Lower lobe of right lung (tissue), 2 donors: ENCODE results near the gene GABRB1. TPM values are rescaled to one million over a fixed set of nuclear protein-coding genes. Genes with fewer than 3 reads are reported as not detected.

ENCODE experiments used
- ATAC-seq, 2 donors: fragments of 200-7000 bp; cut with Tn5 transposase; one replicate each; pipeline ENCODE4 v1.9.1; 2020 to 2022; ENCODE audit warnings: mild to moderate bottlenecking in 2 of 2, moderate library complexity in 2 of 2
- DNase-seq: peaks from one replicate; pipeline ENCODE4 v3.0.0-alpha.2; 2020
- H3K27ac ChIP-seq: fragments of 200-600 bp; one replicate; pipeline ENCODE4 v1.8.0; 2022
- H3K27me3 ChIP-seq: fragments of 200-600 bp; one replicate; pipeline ENCODE4 v1.8.0; 2022; ENCODE audit warnings: low read depth
- H3K36me3 ChIP-seq: fragments of 200-600 bp; one replicate; pipeline ENCODE4 v1.8.0; 2022; ENCODE audit warnings: mild to moderate bottlenecking
- H3K4me1 ChIP-seq: fragments of 200-600 bp; one replicate; pipeline ENCODE4 v1.8.0; 2022
- H3K4me3 ChIP-seq: fragments of 200-600 bp; one replicate; pipeline ENCODE4 v1.8.0; 2022; ENCODE audit warnings: mild to moderate bottlenecking
- H3K9me3 ChIP-seq: fragments of 200-600 bp; one replicate; pipeline ENCODE4 v1.8.0; 2022
- CTCF ChIP-seq: fragments of 200-600 bp; IDR thresholded peaks from one replicate; pipeline ENCODE4 v1.8.0; 2022; ENCODE audit warnings: antibody characterized with exemption, mild to moderate bottlenecking
- intact Hi-C: fragments of 100-400 bp; cut with DNase I; formaldehyde crosslinking; loops from one replicate; pipeline ENCODE4 v1.11.0; 2022
- long read RNA-seq: library from polyadenylated mRNA; unstranded; transcript quantifications from one replicate; pipeline ENCODE4 v2.0.0, GENCODE V29; 2021
- total RNA-seq: library from RNA; stranded (reverse); fragmentation: NEBNext Ultra II Directional; extraction: Animal tissue kit (Norgen Biotek cat#: 25700); gene quantifications from one replicate; pipeline ENCODE4 v1.2.1, GENCODE V29; 2021
- donor health status: DM: no; HTN: yes; CAD: no; lungs with severe emphysema.

GABRB1 gene
- total RNA-seq: not detected
- long read RNA-seq: 0 reads

- no peaks in the 10 kb centered on the region for H3K9me3 ChIP-seq
- intact Hi-C loops: no loop called here
- no peaks in the 10 kb centered on the region for H3K36me3 ChIP-seq
- peaks cover 14% of the 10 kb centered on the region for H3K4me1 ChIP-seq
- H3K27me3 ChIP-seq: peaks cover 25% of the 10 kb centered on the region
- DNase-seq (peak; percentile 63), ATAC-seq (peak; percentile 31 to 65)
- H3K27ac ChIP-seq: no peak within 1 kb of the TSS
- TF ChIP-seq CTCF: no peak
- peak within 1 kb of the TSS; percentile 45 for H3K4me3 ChIP-seq
Measured at GRCh38 chr4:47031011-47031678, at the start of gene GABRB1. Gene GABRB1, plus strand, starts transcription at chr4:47031567.

DNA sequence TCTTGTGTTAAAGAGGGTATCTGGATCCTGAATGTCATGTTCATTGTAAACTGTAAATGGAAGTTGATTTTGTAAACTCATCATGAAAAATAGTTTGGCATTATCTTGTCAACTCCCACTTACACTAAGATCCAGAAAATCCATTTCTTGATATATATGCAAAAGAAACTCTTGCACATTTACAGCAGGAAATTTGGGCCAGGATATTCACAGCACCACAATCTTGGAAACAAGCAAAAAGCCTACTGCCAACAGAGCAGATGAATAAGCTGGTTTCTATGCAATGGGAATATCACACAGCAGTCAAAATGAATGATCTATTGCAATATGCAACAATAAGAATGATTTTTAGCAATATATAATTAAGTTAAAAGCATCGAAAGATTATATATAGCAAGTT lies 46.6 kb upstream of the GABRB1 start:
- H3K36me3 ChIP-seq: no peaks in the 10 kb centered on the region
- no peak overlapping the region for H3K27ac ChIP-seq
- no peaks in the 10 kb centered on the region for H3K4me1 ChIP-seq
- ATAC-seq (no peak), DNase-seq (no peak)
- no peak overlapping the region for H3K4me3 ChIP-seq
- TF ChIP-seq CTCF: no peak
- no peaks in the 10 kb centered on the region for H3K27me3 ChIP-seq
- no peaks in the 10 kb centered on the region for H3K9me3 ChIP-seq
- intact Hi-C loops: no loop called here

- DNase-seq (no peak), ATAC-seq (no peak)
- Histone ChIP-seq H3K27ac (no peak overlapping the region), H3K4me1 (no peaks in the 10 kb centered on the region), H3K9me3 (no peaks in the 10 kb centered on the region), H3K36me3 (no peaks in the 10 kb centered on the region), H3K27me3 (peaks cover 7% of the 10 kb centered on the region), H3K4me3 (no peak overlapping the region)
- no peak for TF ChIP-seq CTCF
- intact Hi-C loops: no loop called here
Measured at GRCh38 chr4:46986922-46987638, 44.3 kb upstream of the GABRB1 start.

DNA sequence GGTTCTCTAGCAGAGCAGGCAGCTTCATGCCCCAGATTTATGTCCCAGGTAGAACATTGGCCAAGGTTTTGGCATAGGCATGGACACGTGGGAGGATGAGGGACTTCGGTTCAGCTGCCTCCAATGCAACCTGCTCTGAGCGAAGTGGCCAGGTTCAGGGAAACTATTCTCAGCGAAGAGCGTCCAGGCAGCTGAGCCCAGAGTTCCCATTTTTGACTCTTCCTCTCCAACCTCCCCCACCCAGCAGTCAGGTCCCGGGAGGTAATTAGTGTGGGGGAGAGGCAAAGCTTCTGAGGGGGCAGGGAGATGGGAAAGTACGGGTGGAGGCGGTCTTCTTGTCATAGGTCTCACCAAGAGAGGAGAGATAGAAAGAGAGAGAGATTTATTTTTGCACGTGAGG lies 39.0 kb upstream of the GABRB1 start:
- Histone ChIP-seq H3K36me3 (no peaks in the 10 kb centered on the region), H3K27ac (no peak overlapping the region), H3K4me1 (peaks cover 11% of the 10 kb centered on the region), H3K27me3 (peaks cover 29% of the 10 kb centered on the region), H3K9me3 (no peaks in the 10 kb centered on the region), H3K4me3 (no peak overlapping the region)
- intact Hi-C loops: no loop called here
- ATAC-seq (no peak), DNase-seq (no peak)
- TF ChIP-seq CTCF: no peak

DNA sequence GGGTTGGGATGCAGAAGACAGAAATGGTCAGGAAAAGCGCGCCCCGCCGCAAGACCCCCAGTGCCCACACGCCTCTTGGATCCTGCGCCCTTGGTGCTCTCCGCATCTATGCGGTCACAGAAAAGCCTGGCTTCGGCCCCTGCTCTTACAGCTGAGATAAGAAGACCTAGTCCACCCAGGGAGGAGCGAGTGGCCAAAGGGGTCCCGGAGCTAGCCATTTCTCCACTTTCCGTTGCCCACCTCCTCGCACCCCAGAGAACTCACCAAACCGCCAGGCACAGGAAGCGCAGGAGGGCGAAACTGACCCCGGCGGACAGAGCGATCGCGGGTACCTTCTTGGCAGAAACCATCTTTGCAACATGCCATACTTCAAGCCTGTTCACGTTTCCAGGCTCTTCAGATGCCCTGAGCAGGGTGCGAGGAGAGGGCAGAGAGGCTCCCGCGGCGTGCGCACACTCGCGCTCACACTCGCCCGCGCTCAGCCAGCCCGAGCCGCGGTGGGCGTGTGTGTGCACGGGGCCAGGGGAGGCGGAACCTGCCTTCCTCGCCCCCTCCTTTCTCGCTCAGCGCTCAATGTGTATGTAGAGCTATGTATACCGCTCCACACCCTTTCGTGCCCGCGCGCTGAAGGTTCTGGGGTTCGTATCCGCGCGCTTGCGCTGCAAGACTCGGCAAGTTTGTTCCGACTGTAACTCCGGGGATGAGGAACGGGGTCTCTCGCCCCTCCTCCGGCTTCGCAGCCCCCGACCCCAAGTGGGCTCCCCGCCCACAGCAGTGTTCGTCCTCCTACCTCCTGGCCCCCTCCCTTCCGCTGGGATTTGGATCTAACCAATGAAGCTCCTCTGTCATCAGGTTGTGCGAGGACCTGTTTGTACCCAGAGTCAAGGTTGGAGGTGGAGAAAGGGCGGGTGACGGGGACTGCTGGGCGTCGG lies 38.0 kb upstream of the GABRB1 start, which contains the start of gene GABRA4:
GABRA4 (minus strand) TSS at position 507 of the 932 bp plus-strand sequence; CDS start at position 350, 157 bp downstream.
- DNase-seq (no peak), ATAC-seq (peak; percentile 36 to 67)
- intact Hi-C loops: no loop called here
- no peaks in the 10 kb centered on the region for H3K36me3 ChIP-seq
- peaks cover 11% of the 10 kb centered on the region for H3K4me1 ChIP-seq
- peaks cover 29% of the 10 kb centered on the region for H3K27me3 ChIP-seq
- no peaks in the 10 kb centered on the region for H3K9me3 ChIP-seq
- H3K27ac ChIP-seq: no peak within 1 kb of the TSS
- TF ChIP-seq CTCF: no peak
- peak within 1 kb of the TSS; percentile 17 for H3K4me3 ChIP-seq
